ENCODE data around the gene PER1. TPM values are rescaled to one million over a fixed set of nuclear protein-coding genes. Genes with fewer than 3 reads are reported as not detected.
A peak's percentile ranks its signal among the peaks of the same experiment; 100 is the strongest.

PER1 gene
- total and polyA plus RNA-seq, 2 of the 13 experiments (the other 11 are each of a cell fraction or from before 2014, with no cell fraction given) = 2.6 to 3.6 TPM

GRCh38 chr17:8187517-8188262, 35.5 kb upstream of the PER1 start (continued):
- no peak for TF ChIP-seq ISX (CRISPR knock-in tag; conservative IDR thresholded peaks at IDR 0.05)
- TF ChIP-seq ZNF724P (CRISPR knock-in tag; IDR thresholded peaks at IDR 0.05; ENCODE audit: borderline replicate concordance) = no peak
- peak; percentile 64; the same call in 1 of the 2 replicates for TF ChIP-seq RFXAP (CRISPR knock-in tag; IDR thresholded peaks at IDR 0.05; ENCODE audit: borderline replicate concordance)
- TF ChIP-seq TAF15 (IDR thresholded peaks at IDR 0.05; ENCODE audit: low read depth, low read length, poor library complexity, severe bottlenecking) = no peak
- TF ChIP-seq SAFB2 (CRISPR knock-in tag; IDR thresholded peaks at IDR 0.05; ENCODE audit: borderline replicate concordance, low read depth) = no peak
- TF ChIP-seq WIZ (CRISPR knock-in tag; IDR thresholded peaks at IDR 0.05) = peak; percentile 48; the same call in 1 of the 2 replicates
- TF ChIP-seq STAG1 (CRISPR knock-in tag; IDR thresholded peaks at IDR 0.05) = no peak
- no peak for TF ChIP-seq ZNF20 (CRISPR knock-in tag; IDR thresholded peaks at IDR 0.05)
- TF ChIP-seq FOXC1 (CRISPR knock-in tag; IDR thresholded peaks at IDR 0.05; ENCODE audit: borderline replicate concordance) = 0 out of 2 replicates have a peak, but pooled peaks have one; percentile 34
- 0 out of 2 replicates have a peak, but pooled peaks have one; percentile 24 for TF ChIP-seq BCL6 (CRISPR knock-in tag; IDR thresholded peaks at IDR 0.05)
- peak; percentile 80; the same call in 1 of the 2 replicates for TF ChIP-seq ZNF205 (CRISPR knock-in tag; IDR thresholded peaks at IDR 0.05)
- peak; percentile 55 for TF ChIP-seq SPEN (CRISPR knock-in tag; IDR thresholded peaks at IDR 0.05; ENCODE audit: low read depth)
- no peak for TF ChIP-seq ZFP36L2 (CRISPR knock-in tag; IDR thresholded peaks at IDR 0.05)
- TF ChIP-seq BRF2 (CRISPR knock-in tag; IDR thresholded peaks at IDR 0.05) = 0 out of 2 replicates have a peak, but pooled peaks have one; percentile 68
- no peak for TF ChIP-seq PLRG1 (conservative IDR thresholded peaks at IDR 0.05)
- no peak for TF ChIP-seq MTERF4 (CRISPR knock-in tag; IDR thresholded peaks at IDR 0.05)
- TF ChIP-seq PATZ1 (CRISPR knock-in tag; IDR thresholded peaks at IDR 0.05) = no peak
- no peak for TF ChIP-seq ZNF260 (CRISPR knock-in tag; IDR thresholded peaks at IDR 0.05; ENCODE audit: borderline replicate concordance, low read depth)
- TF ChIP-seq TARDBP (CRISPR knock-in tag; IDR thresholded peaks at IDR 0.05) = peak; percentile 90
- no peak for TF ChIP-seq PCBP1 (IDR thresholded peaks at IDR 0.05; ENCODE audit: borderline replicate concordance, low read depth, low read length)
- TF ChIP-seq MYNN (CRISPR knock-in tag; IDR thresholded peaks at IDR 0.05; ENCODE audit: low read depth) = no peak
- peak; percentile 42; the same call in 1 of the 2 replicates for TF ChIP-seq ZHX1 (CRISPR knock-in tag; IDR thresholded peaks at IDR 0.05; ENCODE audit: low read depth)
- TF ChIP-seq TBL1XR1 (IDR thresholded peaks at IDR 0.05; ENCODE audit: borderline replicate concordance, low read length, partially characterized antibody) = no peak

All from HepG2 (cell line).